SU-DHL-6 (cell line): Measurements from ENCODE around the gene KCNAB2.

ENCODE experiments used
- H2AFZ ChIP-seq: fragments of 200-600 bp; sonication (generic); 2 replicates; pipeline ENCODE4 v1.6.1; 2014; ENCODE audit warnings: low read depth, mild to moderate bottlenecking, moderate library complexity, mixed read lengths, antibody characterized with exemption, low read length; ENCODE audit not compliant: severe bottlenecking
- H3F3A ChIP-seq: fragments of 200-600 bp; shearing (Covaris generic); 2 replicates; pipeline ENCODE4 v1.6.0; 2016; ENCODE audit warnings: antibody characterized with exemption, mild to moderate bottlenecking; ENCODE audit not compliant: insufficient read depth
- H3K27ac ChIP-seq: fragments of 200-600 bp; sonication (generic); 2 replicates; pipeline ENCODE4 v1.5.1; 2016; ENCODE audit warnings: low read depth, mild to moderate bottlenecking, low read length, moderate library complexity, mixed read lengths
- H3K27me3 ChIP-seq: fragments of 200-600 bp; sonication (generic), shearing (Covaris generic); 2 replicates; pipeline ENCODE4 v1.6.0; 2014; ENCODE audit warnings: mild to moderate bottlenecking, low read length
- H3K36me3 ChIP-seq: fragments of 200-600 bp; sonication (generic); 2 replicates; pipeline ENCODE4 v1.6.1; 2014; ENCODE audit warnings: mild to moderate bottlenecking, low read length, mixed read lengths
- H3K4me2 ChIP-seq: fragments of 300-600, 200-600 bp; shearing (Covaris generic), sonication (generic); 2 replicates; pipeline ENCODE4 v1.6.0; 2014; ENCODE audit warnings: low read length, low read depth, mild to moderate bottlenecking; ENCODE audit not compliant: poor library complexity, severe bottlenecking
- H3K4me3 ChIP-seq: fragments of 200-600 bp; sonication (generic); 2 replicates; pipeline ENCODE4 v1.5.1; 2014; ENCODE audit warnings: antibody characterized with exemption, low read length, mild to moderate bottlenecking, mixed read lengths; ENCODE audit not compliant: insufficient read depth, poor library complexity, severe bottlenecking
- H3K79me2 ChIP-seq: fragments of 200-600 bp; sonication (generic); 2 replicates; pipeline ENCODE4 v1.6.1; 2014; ENCODE audit warnings: mild to moderate bottlenecking, low read length, moderate library complexity; ENCODE audit not compliant: insufficient read depth
- H3K9ac ChIP-seq: fragments of 200-600 bp; sonication (generic); 2 replicates; pipeline ENCODE4 v1.7.0; 2014; ENCODE audit warnings: mild to moderate bottlenecking, low read length
- H3K9me2 ChIP-seq: fragments of 200-600 bp; sonication (generic); replicated peaks from 2 replicates; pipeline ENCODE4 v1.6.1; 2014; ENCODE audit warnings: low read length; ENCODE audit not compliant: insufficient read depth
- H3K9me3 ChIP-seq: fragments of 200-600 bp; sonication (generic); 2 replicates; pipeline ENCODE4 v1.6.1; 2014; ENCODE audit warnings: low read length, mixed read lengths; ENCODE audit not compliant: insufficient read depth
- H4K20me1 ChIP-seq: fragments of 200-600 bp; sonication (generic); 2 replicates; pipeline ENCODE4 v1.6.1; 2014; ENCODE audit warnings: low read depth, mild to moderate bottlenecking, antibody characterized with exemption, low read length, moderate library complexity, mixed read lengths
- EZH2phosphoT487 ChIP-seq: fragments of 200-600 bp; sonication (generic), shearing (Covaris generic); conservative IDR thresholded peaks from 2 replicates; pipeline ENCODE4 v1.6.1; 2018; ENCODE audit warnings: mild to moderate bottlenecking, antibody characterized with exemption, low read length, moderate library complexity, mixed read lengths
- TF ChIP-seq, protein P1 (sequence below): fragments of 200-600 bp; sonication (generic); IDR thresholded peaks from one replicate; pipeline ENCODE4 v1.5.1; 2017; ENCODE audit warnings: antibody characterized with exemption, mild to moderate bottlenecking, low read length, moderate library complexity; ENCODE audit not compliant: insufficient read depth, poor library complexity, severe bottlenecking

Gene KCNAB2

DNA sequence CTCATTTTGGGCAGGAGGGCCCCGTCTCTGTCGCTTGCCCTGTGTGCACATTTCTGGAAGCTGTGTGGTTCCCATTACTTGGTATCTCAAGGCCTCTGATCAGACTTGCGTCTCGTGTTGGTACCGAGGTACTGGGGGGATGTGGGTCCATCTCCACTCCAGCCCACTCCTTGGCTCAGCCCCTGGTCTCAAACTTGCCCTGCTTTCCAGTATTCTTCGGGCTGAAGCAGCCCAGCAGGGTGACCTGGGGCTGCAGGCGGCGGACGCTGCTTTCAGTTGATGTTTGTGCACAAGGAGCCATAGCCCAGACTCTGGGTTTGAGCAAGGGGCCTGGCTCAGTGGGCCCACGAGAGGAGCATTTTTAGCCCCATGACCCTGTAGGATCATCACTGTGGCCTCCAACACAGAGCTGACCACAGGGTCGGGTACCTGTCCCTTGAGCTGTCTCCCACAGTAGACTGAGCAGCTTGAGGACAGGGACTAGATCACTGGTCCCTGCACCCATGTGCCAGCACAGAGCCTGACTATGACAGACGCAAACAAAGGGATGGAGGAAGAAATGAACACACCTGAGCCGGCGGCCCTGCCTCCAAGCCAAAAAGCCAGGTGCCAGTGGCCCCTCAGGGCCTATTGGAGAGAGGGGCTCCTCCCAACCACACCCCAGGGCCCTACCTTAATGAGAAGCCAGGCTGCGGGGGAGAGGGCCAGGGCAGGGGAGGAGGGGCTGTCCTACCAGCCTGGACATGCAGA is 87.6 kb downstream of the KCNAB2 start:
- Histone ChIP-seq H2AFZ (no peak overlapping the region), H3K79me2 (no peaks in the 10 kb centered on the region), H3K9me2 (no peaks in the 10 kb centered on the region), H3K4me3 (no peak overlapping the region), H3F3A (no peaks in the 10 kb centered on the region), H4K20me1 (no peaks in the 10 kb centered on the region), H3K9me3 (0 out of 2 replicates have a peak, but pooled peaks cover 5% of the 10 kb centered on the region), H3K4me2 (no peak overlapping the region), H3K36me3 (no peaks in the 10 kb centered on the region), H3K9ac (no peak overlapping the region), H3K27ac (no peak overlapping the region), H3K27me3 (no peaks in the 10 kb centered on the region)
- TF ChIP-seq, protein P1, sequence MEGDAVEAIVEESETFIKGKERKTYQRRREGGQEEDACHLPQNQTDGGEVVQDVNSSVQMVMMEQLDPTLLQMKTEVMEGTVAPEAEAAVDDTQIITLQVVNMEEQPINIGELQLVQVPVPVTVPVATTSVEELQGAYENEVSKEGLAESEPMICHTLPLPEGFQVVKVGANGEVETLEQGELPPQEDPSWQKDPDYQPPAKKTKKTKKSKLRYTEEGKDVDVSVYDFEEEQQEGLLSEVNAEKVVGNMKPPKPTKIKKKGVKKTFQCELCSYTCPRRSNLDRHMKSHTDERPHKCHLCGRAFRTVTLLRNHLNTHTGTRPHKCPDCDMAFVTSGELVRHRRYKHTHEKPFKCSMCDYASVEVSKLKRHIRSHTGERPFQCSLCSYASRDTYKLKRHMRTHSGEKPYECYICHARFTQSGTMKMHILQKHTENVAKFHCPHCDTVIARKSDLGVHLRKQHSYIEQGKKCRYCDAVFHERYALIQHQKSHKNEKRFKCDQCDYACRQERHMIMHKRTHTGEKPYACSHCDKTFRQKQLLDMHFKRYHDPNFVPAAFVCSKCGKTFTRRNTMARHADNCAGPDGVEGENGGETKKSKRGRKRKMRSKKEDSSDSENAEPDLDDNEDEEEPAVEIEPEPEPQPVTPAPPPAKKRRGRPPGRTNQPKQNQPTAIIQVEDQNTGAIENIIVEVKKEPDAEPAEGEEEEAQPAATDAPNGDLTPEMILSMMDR, result no peak
- no peak for TF ChIP-seq EZH2phosphoT487

DNA sequence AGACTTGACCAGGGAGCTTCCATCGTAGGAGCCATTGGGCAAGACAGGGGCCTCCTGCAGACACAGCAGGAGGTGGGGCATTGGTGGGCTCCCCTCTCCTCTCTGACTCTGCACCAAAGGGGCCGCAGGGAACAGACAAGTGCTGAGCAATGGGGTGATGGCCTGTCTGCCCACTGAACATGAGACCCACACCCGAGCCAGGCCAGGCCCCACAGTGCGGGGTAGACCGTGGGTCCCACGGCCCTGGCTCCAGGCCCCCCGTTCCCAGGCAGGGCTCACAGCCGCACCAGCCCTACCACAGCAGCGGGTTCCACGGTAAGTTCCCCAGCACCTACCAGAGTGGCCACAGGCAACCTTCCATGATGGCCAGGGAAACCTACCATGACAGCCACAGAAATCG is 88.5 kb downstream of the KCNAB2 start:
- Histone ChIP-seq H3K27ac (no peak overlapping the region), H3K4me3 (no peak overlapping the region), H3F3A (no peaks in the 10 kb centered on the region), H2AFZ (no peak overlapping the region), H3K4me2 (no peak overlapping the region), H3K36me3 (no peaks in the 10 kb centered on the region), H3K9me2 (no peaks in the 10 kb centered on the region), H3K27me3 (no peaks in the 10 kb centered on the region), H4K20me1 (no peaks in the 10 kb centered on the region), H3K9ac (no peak overlapping the region), H3K9me3 (0 out of 2 replicates have a peak, but pooled peaks cover 5% of the 10 kb centered on the region), H3K79me2 (no peaks in the 10 kb centered on the region)
- no peak for TF ChIP-seq EZH2phosphoT487
- TF ChIP-seq, protein P1, result no peak

DNA sequence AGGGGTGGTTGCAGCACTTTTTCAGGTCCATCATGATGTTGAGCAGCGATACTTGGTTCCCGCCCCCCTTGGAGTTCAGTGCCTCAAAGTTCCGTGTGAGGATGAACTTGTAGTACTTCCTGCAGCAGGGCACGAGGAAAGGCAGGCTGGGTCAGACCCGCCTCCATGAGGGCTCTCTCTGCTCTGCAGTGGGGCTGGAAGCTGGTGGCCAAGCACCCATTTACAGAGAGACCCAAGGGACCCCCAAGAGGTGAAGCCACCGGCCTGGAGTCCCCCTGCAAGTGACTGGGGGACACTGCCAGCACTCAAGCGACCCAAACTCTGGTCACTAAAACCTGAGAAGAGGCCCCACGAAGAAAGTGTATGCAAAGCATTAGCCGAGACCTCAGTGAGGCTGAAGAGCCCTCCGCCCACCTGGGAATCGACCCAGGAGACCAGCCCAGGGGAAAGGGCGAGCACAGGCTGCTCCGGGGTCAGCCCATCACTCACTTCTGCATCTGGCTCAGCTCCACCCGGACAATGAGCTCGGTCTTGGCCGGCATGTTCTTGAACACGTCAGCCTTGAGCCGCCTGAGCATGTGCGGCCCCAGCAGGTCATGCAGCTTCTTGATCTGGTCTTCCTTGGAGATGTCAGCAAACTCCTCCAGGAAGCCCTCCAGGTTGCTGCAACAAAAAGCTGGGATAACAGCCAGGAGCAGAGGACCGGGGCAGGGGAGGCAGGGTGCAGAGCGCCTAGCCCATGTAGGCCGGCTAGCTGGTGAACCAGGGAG is 89.2 kb downstream of the KCNAB2 start:
- no peak overlapping the region for H3K27ac ChIP-seq
- H3K4me2 ChIP-seq, result no peak overlapping the region
- no peaks in the 10 kb centered on the region for H3K27me3 ChIP-seq

More for the DNA sequence above, 89.2 kb downstream of the KCNAB2 start:
- H4K20me1 ChIP-seq, result no peaks in the 10 kb centered on the region
- H3K9me2 ChIP-seq, result no peaks in the 10 kb centered on the region
- H3F3A ChIP-seq, result no peaks in the 10 kb centered on the region
- H3K4me3 ChIP-seq, result no peak overlapping the region
- no peak overlapping the region for H2AFZ ChIP-seq
- H3K36me3 ChIP-seq, result no peaks in the 10 kb centered on the region
- TF ChIP-seq EZH2phosphoT487, result no peak
- TF ChIP-seq, protein P1, result no peak
- H3K79me2 ChIP-seq, result no peaks in the 10 kb centered on the region
- H3K9me3 ChIP-seq, result 0 out of 2 replicates have a peak, but pooled peaks cover 5% of the 10 kb centered on the region
- H3K9ac ChIP-seq, result no peak overlapping the region
